ENCODE data around the gene NDRG2. TPM values are rescaled to one million over a fixed set of nuclear protein-coding genes. Genes with fewer than 3 reads are reported as not detected.

The NDRG2 gene
- total RNA-seq, 1 donor = not detected

DNA sequence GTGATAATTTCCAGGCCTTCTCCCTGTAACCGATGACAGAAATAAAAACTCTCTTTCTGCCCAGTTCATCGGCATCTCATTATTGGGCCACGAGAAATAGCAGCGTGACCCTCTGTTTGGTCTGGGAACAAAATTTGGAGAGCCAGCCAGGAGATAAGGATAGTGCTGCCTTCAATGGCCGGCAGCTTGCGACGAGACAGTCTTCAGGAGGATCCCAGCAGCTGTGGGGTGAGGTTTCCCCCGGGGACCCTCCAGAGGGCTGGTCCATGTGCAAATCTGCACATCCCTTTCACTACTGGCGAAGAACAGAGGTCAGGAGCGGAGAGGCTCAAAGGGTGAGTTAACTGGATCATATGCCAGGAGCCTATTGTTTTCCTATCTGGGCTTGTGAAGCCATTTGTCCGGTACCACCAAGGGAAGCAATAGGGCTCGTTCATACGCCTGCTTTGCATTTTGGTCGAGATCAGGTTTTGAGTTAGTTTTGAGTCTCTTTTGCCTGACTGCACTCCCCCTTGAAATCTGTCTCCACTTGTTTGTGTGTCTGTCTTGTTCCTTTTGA lies 21.0 kb downstream of the NDRG2 start:
- H2AFZ ChIP-seq (ENCODE audit: low read length) = no peak overlapping the region

DNA sequence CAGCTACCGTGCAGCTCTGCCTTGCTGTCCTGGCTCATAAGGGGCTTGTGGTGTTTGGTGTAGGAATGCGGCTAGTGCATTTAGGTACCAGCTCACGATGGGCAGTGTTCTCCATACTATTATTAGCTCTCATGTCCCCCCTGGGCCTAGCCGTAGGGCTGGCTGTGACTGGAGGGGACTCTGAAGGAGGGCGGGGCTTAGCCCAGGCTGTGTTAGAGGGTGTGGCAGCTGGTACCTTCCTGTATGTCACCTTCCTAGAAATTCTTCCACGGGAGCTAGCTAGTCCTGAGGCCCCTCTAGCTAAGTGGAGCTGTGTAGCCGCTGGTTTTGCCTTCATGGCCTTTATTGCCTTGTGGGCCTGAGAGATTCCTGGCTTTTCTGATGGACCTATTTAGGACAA lies 23.6 kb downstream of the NDRG2 start:
- Histone ChIP-seq H3K4me2 (ENCODE audit: insufficient read depth, low read length) (no peak overlapping the region), H2AFZ (ENCODE audit: low read length) (no peak overlapping the region)

More for the DNA sequence above, 21.0 kb downstream of the NDRG2 start:
- H3K4me2 ChIP-seq (ENCODE audit: insufficient read depth, low read length) = no peak overlapping the region
- no peak for DNase-seq (ENCODE audit: insufficient read length, low spot score, missing footprints)
- no peaks in the 10 kb centered on the region for H4K20me1 ChIP-seq (ENCODE audit: insufficient read depth, low read length)
- no peaks in the 10 kb centered on the region for H3K36me3 ChIP-seq (ENCODE audit: insufficient read depth, low read length)
- H3K9me3 ChIP-seq (ENCODE audit: low read depth, low read length) = no peaks in the 10 kb centered on the region
- TF ChIP-seq, protein P1, sequence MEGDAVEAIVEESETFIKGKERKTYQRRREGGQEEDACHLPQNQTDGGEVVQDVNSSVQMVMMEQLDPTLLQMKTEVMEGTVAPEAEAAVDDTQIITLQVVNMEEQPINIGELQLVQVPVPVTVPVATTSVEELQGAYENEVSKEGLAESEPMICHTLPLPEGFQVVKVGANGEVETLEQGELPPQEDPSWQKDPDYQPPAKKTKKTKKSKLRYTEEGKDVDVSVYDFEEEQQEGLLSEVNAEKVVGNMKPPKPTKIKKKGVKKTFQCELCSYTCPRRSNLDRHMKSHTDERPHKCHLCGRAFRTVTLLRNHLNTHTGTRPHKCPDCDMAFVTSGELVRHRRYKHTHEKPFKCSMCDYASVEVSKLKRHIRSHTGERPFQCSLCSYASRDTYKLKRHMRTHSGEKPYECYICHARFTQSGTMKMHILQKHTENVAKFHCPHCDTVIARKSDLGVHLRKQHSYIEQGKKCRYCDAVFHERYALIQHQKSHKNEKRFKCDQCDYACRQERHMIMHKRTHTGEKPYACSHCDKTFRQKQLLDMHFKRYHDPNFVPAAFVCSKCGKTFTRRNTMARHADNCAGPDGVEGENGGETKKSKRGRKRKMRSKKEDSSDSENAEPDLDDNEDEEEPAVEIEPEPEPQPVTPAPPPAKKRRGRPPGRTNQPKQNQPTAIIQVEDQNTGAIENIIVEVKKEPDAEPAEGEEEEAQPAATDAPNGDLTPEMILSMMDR (IDR thresholded peaks at IDR 0.05; ENCODE audit: extremely low read depth, low read depth, low read length) = no peak
- H3K4me3 ChIP-seq (ENCODE audit: insufficient read depth, low read length) = no peak overlapping the region
- no peaks in the 10 kb centered on the region for H3K79me2 ChIP-seq (ENCODE audit: insufficient read depth, low read length)
- no peak overlapping the region for H3K27ac ChIP-seq (ENCODE audit: low read depth, low read length)
- H3K27me3 ChIP-seq (ENCODE audit: insufficient read depth, low read length) = no peaks in the 10 kb centered on the region
- H3K4me1 ChIP-seq (ENCODE audit: insufficient read depth, low read length) = no peaks in the 10 kb centered on the region

DNA sequence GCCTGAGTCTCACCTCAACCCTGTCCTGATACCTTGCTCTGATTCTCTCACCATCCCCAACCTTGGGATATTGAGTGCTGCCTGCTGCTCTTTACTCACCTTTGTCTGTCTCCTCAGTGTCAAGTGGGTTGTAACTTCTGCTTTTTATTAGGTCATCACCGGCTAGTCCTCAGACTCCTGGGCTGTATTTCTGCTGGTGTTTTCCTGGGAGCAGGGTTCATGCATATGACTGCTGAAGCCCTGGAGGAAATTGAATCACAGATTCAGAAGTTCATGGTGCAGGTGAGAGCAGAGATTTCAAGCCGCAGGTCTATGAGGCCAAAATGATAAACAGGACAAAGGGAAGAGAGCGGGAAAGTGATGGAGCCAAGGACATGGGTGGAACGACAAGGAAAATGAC lies 25.3 kb downstream of the NDRG2 start:
- no peak overlapping the region for H3K27ac ChIP-seq (ENCODE audit: low read depth, low read length)
- H3K9me3 ChIP-seq (ENCODE audit: low read depth, low read length) = no peaks in the 10 kb centered on the region
- H3K27me3 ChIP-seq (ENCODE audit: insufficient read depth, low read length) = no peaks in the 10 kb centered on the region
- H3K79me2 ChIP-seq (ENCODE audit: insufficient read depth, low read length) = no peaks in the 10 kb centered on the region
- no peak overlapping the region for H3K4me3 ChIP-seq (ENCODE audit: insufficient read depth, low read length)
- no peak for DNase-seq (ENCODE audit: insufficient read length, low spot score, missing footprints)
- H3K4me2 ChIP-seq (ENCODE audit: insufficient read depth, low read length) = no peak overlapping the region
- TF ChIP-seq, protein P1 (IDR thresholded peaks at IDR 0.05; ENCODE audit: extremely low read depth, low read depth, low read length) = no peak
- no peaks in the 10 kb centered on the region for H4K20me1 ChIP-seq (ENCODE audit: insufficient read depth, low read length)
- no peak overlapping the region for H2AFZ ChIP-seq (ENCODE audit: low read length)
- H3K36me3 ChIP-seq (ENCODE audit: insufficient read depth, low read length) = peaks cover 28% of the 10 kb centered on the region
- H3K4me1 ChIP-seq (ENCODE audit: insufficient read depth, low read length) = no peaks in the 10 kb centered on the region

More for the DNA sequence above, 23.6 kb downstream of the NDRG2 start:
- Histone ChIP-seq H3K9me3 (ENCODE audit: low read depth, low read length) (no peaks in the 10 kb centered on the region), H3K79me2 (ENCODE audit: insufficient read depth, low read length) (no peaks in the 10 kb centered on the region), H3K27me3 (ENCODE audit: insufficient read depth, low read length) (no peaks in the 10 kb centered on the region), H3K36me3 (ENCODE audit: insufficient read depth, low read length) (peaks cover 12% of the 10 kb centered on the region), H3K4me3 (ENCODE audit: insufficient read depth, low read length) (no peak overlapping the region), H3K27ac (ENCODE audit: low read depth, low read length) (no peak overlapping the region), H3K4me1 (ENCODE audit: insufficient read depth, low read length) (no peaks in the 10 kb centered on the region), H4K20me1 (ENCODE audit: insufficient read depth, low read length) (no peaks in the 10 kb centered on the region)
- TF ChIP-seq, protein P1 (IDR thresholded peaks at IDR 0.05; ENCODE audit: extremely low read depth, low read depth, low read length) = no peak
- no peak for DNase-seq (ENCODE audit: insufficient read length, low spot score, missing footprints)

DNA sequence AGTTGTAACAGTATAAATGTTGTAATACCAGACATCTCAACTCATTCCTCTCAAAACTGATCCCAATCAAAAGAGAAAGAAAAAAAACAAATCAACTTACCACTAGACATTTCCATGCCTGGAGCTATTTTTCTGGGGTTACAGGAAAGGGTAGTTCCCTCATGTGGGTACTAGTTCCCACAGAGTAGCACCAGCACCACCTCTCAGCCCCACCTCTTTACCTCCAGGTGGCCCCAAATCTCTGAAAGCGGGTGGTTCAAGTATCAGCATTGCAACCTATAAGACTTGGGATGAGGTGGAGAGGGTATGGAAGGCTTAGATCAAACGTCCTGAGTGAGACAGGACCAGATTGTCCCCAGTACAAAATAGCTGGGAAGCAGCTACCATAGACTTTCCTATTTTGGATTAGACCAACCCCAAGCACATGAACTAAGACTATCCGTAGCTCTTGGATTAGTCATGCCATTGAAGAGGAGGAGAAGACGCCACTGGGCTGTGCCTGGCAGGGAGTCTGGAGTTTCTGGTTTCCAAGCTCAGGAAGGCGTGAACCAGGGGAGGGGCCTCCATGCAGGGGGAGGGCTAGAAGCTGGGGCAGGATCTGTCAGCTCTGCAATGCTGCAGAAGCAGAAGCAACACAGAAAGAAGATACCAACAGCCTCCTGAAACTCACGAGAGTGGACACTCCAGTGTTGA lies 26.0 kb downstream of the NDRG2 start, which contains the start of gene SLC39A2:
Gene SLC39A2, plus strand, starts transcription at position 620 of the 693 bp plus-strand sequence. CDS start 154 bp downstream, outside the sequence.
- DNase-seq (ENCODE audit: insufficient read length, low spot score, missing footprints) = peak; percentile 77
- Histone ChIP-seq H2AFZ (ENCODE audit: low read length) (no peak within 1 kb of the TSS), H3K27ac (ENCODE audit: low read depth, low read length) (no peak within 1 kb of the TSS), H4K20me1 (ENCODE audit: insufficient read depth, low read length) (no peaks in the 10 kb centered on the region), H3K4me3 (ENCODE audit: insufficient read depth, low read length) (no peak within 1 kb of the TSS), H3K4me1 (ENCODE audit: insufficient read depth, low read length) (no peaks in the 10 kb centered on the region), H3K4me2 (ENCODE audit: insufficient read depth, low read length) (no peak within 1 kb of the TSS), H3K79me2 (ENCODE audit: insufficient read depth, low read length) (no peaks in the 10 kb centered on the region), H3K9me3 (ENCODE audit: low read depth, low read length) (no peaks in the 10 kb centered on the region), H3K27me3 (ENCODE audit: insufficient read depth, low read length) (no peaks in the 10 kb centered on the region), H3K36me3 (ENCODE audit: insufficient read depth, low read length) (peaks cover 36% of the 10 kb centered on the region)
- TF ChIP-seq, protein P1 (IDR thresholded peaks at IDR 0.05; ENCODE audit: extremely low read depth, low read depth, low read length) = no peak
